HEK293T (cell line): ENCODE results near the gene SH3TC1.
A peak's percentile ranks its signal among the peaks of the same experiment; 100 is the strongest.

Experiments used
- CTCF ChIA-PET: fragments of 350-600 bp; formaldehyde crosslinking; extraction: SDS; loops from one replicate; lab custom pipeline; 2021; ENCODE audit warnings: antibody characterized with exemption, inconsistent platforms; lab: Yijun Ruan, JAX
- POLR2A ChIA-PET: fragments of 350-600 bp; formaldehyde crosslinking; extraction: SDS; loops from one replicate; lab custom pipeline; 2020; ENCODE audit warnings: antibody characterized with exemption, inconsistent platforms; lab: Yijun Ruan, JAX
- DNase-seq: peaks from one replicate; pipeline ENCODE4 v3.0.0; 2012; ENCODE audit warnings: mixed read lengths; ENCODE audit errors: extremely low spot score
- ARNT ChIP-seq: fragments of 450-650 bp; IDR thresholded peaks from 2 replicates; pipeline ENCODE4 v1.6.1; 2017; ENCODE audit warnings: mild to moderate bottlenecking
- BHLHE40 ChIP-seq: fragments of 450-650 bp; IDR thresholded peaks from 2 replicates; pipeline ENCODE4 v1.6.1; 2016; ENCODE audit warnings: mild to moderate bottlenecking, moderate library complexity, borderline replicate concordance
- CTBP1 ChIP-seq: fragments of 450-650 bp; IDR thresholded peaks from 2 replicates; pipeline ENCODE4 v1.6.1; 2016; ENCODE audit warnings: borderline replicate concordance
- ELF4 ChIP-seq: fragments of 450-650 bp; IDR thresholded peaks from 2 replicates; pipeline ENCODE4 v1.6.1; 2017; ENCODE audit warnings: antibody characterized with exemption
- FOXA1 ChIP-seq: fragments of 450-650 bp; IDR thresholded peaks from 2 replicates; pipeline ENCODE4 v1.6.1; 2016; ENCODE audit warnings: mild to moderate bottlenecking
- FOXK2 ChIP-seq: fragments of 450-650 bp; IDR thresholded peaks from 2 replicates; pipeline ENCODE4 v1.6.1; 2016; ENCODE audit warnings: mild to moderate bottlenecking
- FOXM1 ChIP-seq: fragments of 450-650 bp; IDR thresholded peaks from 2 replicates; pipeline ENCODE4 v1.6.1; 2017; ENCODE audit warnings: mild to moderate bottlenecking, borderline replicate concordance
- HDGF ChIP-seq: fragments of 450-650 bp; IDR thresholded peaks from 2 replicates; pipeline ENCODE4 v1.6.1; 2017; ENCODE audit warnings: antibody characterized with exemption, borderline replicate concordance
- L3MBTL2 ChIP-seq: fragments of 450-650 bp; conservative IDR thresholded peaks from 2 replicates; pipeline ENCODE4 v1.6.1; 2016; ENCODE audit warnings: mild to moderate bottlenecking
- LEF1 ChIP-seq: fragments of 450-650 bp; IDR thresholded peaks from 2 replicates; pipeline ENCODE4 v1.6.1; 2017; ENCODE audit warnings: mild to moderate bottlenecking, borderline replicate concordance
- NFRKB ChIP-seq: fragments of 450-650 bp; IDR thresholded peaks from 2 replicates; pipeline ENCODE4 v1.6.1; 2016; ENCODE audit warnings: mild to moderate bottlenecking, moderate library complexity
- SP1 ChIP-seq: fragments of 450-650 bp; IDR thresholded peaks from 2 replicates; pipeline ENCODE4 v1.6.1; 2017
- SUZ12 ChIP-seq: fragments of 450-650 bp; IDR thresholded peaks from 2 replicates; pipeline ENCODE4 v1.6.1; 2016; ENCODE audit warnings: mild to moderate bottlenecking
- TARDBP ChIP-seq: fragments of 450-650 bp; IDR thresholded peaks from 2 replicates; pipeline ENCODE4 v1.6.1; 2016
- ZNF384 ChIP-seq: fragments of 450-650 bp; IDR thresholded peaks from 2 replicates; pipeline ENCODE4 v1.6.1; 2016
- TF ChIP-seq, protein P1 (sequence below): fragments of 450-650 bp; IDR thresholded peaks from 2 replicates; pipeline ENCODE4 v1.6.1; 2016

Gene SH3TC1

DNA sequence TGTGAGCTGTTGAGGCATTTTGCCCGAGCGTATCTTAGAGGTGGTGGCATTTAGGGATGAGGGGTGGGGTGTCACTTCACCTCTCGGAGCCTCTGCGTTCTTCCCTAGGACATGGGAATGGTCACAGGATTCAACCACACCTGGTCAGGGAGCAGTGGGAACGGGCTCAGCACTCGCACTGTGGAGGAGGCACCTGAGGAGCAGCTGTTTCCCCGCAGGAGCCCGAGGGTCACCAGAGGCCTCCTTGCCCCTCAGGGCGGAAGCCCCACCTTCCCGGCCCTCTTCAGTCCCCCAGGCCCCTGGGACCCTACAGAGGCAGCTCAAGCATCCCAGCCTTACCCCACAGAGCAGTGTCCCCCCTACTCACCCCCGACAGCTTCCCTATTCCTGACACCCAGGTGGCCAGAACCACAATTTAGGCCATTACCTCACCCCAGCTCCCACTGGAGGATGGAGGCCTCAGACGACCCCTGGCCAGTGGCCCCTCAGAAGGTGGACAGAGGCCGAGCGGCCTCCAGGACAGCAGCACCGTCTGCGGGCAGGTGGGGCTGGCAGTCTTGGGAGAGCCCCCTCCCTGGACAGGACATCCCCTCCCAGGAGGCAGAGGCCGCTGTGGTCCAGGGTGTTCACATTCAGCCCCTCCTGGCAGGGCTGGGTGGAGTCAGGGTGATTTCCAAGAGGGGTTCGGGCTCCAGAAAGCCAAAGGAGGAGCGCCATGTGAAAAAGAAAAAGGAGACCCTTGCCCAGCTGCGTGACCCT is 66.3 kb downstream of the SH3TC1 start:
- POLR2A ChIA-PET, result no interaction called here
- CTCF ChIA-PET, result interaction anchor here (0.5 to 0.7 kb wide), 2 partner anchors 137 to 151 kb away, joined by 3 read pairs; no protein-coding TSS in a partner anchor
- TF ChIP-seq SP1 (no peak), SUZ12 (no peak), ZNF384 (no peak), FOXK2 (no peak), LEF1 (no peak), FOXA1 (no peak), TARDBP (no peak), NFRKB (no peak)
- no peak for DNase-seq

DNA sequence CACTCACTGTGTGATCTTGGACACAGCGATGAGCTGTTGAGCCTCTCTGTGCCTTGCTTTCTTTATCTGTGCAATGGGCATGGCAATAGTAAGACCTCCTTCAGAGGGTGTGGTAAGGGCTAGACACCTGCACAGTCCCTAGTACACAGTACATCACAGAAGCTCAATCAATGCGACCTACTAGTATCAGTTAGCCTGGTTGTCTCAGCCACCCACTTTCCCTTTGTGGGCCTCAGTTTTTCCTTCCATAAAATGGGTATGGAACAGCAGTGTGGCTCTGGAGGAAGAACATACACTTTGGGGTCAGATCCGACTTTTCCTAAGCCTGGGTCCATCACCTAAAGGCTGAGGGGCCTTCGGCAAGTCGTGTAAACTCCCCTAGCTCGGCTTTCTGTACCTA is 67.0 kb downstream of the SH3TC1 start:
- ChIA-PET CTCF (interaction anchor here (1.1 to 2.0 kb wide), 4 partner anchors 40 to 145 kb away, joined by 4 to 11 read pairs (median 7); no protein-coding TSS in a partner anchor), POLR2A (interaction anchor here (1.1 kb wide), 1 partner anchor 16 kb away, joined by 4 read pairs; no protein-coding TSS in a partner anchor)

DNA sequence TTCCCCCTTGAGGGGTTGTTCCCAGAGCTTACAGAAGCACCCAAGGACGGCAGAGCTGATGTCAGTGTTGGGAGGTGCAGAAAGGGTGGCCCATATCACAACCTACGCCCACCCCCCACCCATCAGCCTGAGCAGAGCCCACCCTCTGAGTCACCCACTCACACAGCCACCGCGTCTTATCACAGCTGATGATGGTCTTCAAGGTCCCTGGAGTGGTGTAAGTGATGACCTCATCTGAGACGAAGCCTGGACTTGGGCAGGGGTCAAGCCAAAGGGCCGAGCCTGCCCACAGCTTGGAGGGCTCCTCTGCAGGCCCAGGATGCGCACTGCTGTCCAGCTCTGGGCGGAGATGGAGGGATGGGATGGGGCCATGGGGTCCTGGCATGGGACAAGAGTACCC is 67.4 kb downstream of the SH3TC1 start:
- ChIA-PET CTCF (interaction anchor here (0.7 to 2.0 kb wide), 9 partner anchors 8 to 144 kb away, joined by 3 to 11 read pairs (median 5); no protein-coding TSS in a partner anchor), POLR2A (interaction anchor here (1.1 kb wide), 1 partner anchor 16 kb away, joined by 4 read pairs; no protein-coding TSS in a partner anchor)
- no peak for TF ChIP-seq FOXM1
- no peak for TF ChIP-seq HDGF
- no peak for TF ChIP-seq SUZ12
- no peak for TF ChIP-seq LEF1
- no peak for TF ChIP-seq SP1
- no peak for TF ChIP-seq L3MBTL2
- no peak for TF ChIP-seq FOXK2
- TF ChIP-seq FOXA1, result no peak
- TF ChIP-seq, protein P1, sequence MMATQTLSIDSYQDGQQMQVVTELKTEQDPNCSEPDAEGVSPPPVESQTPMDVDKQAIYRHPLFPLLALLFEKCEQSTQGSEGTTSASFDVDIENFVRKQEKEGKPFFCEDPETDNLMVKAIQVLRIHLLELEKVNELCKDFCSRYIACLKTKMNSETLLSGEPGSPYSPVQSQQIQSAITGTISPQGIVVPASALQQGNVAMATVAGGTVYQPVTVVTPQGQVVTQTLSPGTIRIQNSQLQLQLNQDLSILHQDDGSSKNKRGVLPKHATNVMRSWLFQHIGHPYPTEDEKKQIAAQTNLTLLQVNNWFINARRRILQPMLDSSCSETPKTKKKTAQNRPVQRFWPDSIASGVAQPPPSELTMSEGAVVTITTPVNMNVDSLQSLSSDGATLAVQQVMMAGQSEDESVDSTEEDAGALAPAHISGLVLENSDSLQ, result no peak
- TF ChIP-seq TARDBP, result no peak
- no peak for TF ChIP-seq ARNT
- TF ChIP-seq CTBP1, result no peak
- TF ChIP-seq ELF4, result no peak
- no peak for DNase-seq

More for the DNA sequence above, 67.0 kb downstream of the SH3TC1 start:
- TF ChIP-seq SP1, result no peak
- TF ChIP-seq ARNT, result no peak
- TF ChIP-seq ZNF384, result no peak
- no peak for TF ChIP-seq TARDBP
- no peak for DNase-seq

DNA sequence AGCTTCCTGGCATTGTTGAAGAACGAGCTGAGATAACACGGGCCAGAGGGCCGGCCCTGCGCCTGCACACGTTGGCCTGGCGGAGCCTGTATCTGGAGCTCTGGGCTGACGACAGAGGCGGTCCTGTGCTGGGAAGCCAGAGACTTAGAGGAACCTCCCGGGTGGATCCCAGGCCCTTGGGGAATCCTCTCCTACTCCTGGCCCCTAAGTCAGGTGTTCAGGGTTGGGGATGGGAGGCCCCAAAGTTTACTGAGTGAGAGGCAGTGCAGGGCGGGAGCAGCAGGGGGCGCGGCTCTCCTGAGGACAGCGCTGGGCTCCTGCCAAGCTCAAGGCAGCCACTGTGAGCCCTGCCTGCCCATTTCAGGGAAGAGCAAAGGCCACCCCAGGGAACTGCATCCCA is 68.0 kb downstream of the SH3TC1 start:
- ChIA-PET POLR2A (interaction anchor here (1.1 kb wide), 1 partner anchor 17 kb away, joined by 4 read pairs; no protein-coding TSS in a partner anchor), CTCF (interaction anchor here (0.7 to 2.0 kb wide), 10 partner anchors 9 to 144 kb away, joined by 3 to 11 read pairs (median 4); no protein-coding TSS in a partner anchor)
- no peak for TF ChIP-seq CTBP1
- no peak for TF ChIP-seq BHLHE40
- TF ChIP-seq HDGF, result no peak
- TF ChIP-seq ARNT, result no peak
- TF ChIP-seq NFRKB, result no peak
- TF ChIP-seq ZNF384, result no peak
- DNase-seq, result peak; percentile 73

DNA sequence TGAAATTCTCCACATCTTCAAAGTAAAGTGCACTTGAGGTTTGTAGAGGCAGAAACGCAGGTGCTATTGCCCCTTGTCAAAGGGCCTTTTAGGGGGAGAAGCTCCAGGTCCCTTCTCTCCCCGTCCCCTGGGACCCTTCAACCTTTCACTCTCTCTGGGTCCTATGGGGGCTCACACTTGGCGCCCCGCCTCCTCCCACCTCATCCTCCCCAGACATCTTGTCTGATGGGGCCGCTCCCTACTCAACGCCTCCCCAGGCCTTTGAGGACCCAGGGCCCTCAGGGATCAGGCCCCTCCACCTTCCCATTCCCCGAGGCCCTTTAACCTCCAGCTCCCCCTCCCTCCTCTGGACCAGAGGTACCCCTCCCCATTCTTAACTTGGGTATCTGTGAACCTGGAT is 69.1 kb downstream of the SH3TC1 start:
- ChIA-PET POLR2A (no interaction called here), CTCF (interaction anchor here (1.8 to 2.0 kb wide), 3 partner anchors 10 to 143 kb away, joined by 8 to 11 read pairs (median 10); no protein-coding TSS in a partner anchor)
- no peak for DNase-seq
- no peak for TF ChIP-seq TARDBP
- TF ChIP-seq, protein P1, result no peak
- no peak for TF ChIP-seq ZNF384
- TF ChIP-seq SUZ12, result no peak
- no peak for TF ChIP-seq SP1
- TF ChIP-seq FOXA1, result no peak
- TF ChIP-seq BHLHE40, result no peak
- no peak for TF ChIP-seq FOXM1
- no peak for TF ChIP-seq NFRKB
- no peak for TF ChIP-seq ARNT

DNA sequence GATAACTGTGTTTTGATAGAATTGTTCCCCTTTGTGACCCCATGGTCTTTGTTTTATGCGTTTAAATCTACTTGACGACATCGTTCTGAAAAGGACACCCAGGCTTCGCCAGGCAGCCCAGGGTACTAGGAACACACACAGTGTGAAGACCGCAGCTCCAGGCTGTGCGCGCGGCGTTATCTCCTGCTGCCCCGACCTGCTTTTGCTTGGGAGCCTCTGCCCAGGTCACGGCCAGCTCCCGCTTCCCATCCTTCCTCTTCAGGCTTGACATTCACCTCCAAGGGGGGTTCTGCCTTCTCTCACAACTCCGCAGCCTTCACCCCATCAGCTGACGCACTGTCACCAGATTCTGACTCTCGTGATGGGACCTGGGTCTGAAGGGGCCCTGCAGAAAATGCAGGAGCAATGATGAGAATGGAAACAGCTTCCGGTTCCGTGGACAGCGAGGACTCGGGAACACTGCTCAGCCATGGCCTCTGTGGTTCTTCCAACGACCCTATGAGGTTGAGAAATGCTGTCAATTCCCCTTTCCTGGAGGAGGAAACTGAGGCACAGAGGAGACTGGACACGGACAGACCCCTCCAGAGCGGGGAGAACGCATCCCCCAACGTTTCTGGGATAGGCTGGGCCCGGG is 69.9 kb downstream of the SH3TC1 start:
- no peak for DNase-seq
- ChIA-PET CTCF (no interaction called here), POLR2A (interaction anchor here (1.1 to 1.6 kb wide), 3 partner anchors 7 to 45 kb away, joined by 3 to 5 read pairs (median 3); no protein-coding TSS in a partner anchor)
- TF ChIP-seq SUZ12, result no peak
- no peak for TF ChIP-seq FOXM1
- no peak for TF ChIP-seq LEF1
- TF ChIP-seq FOXK2, result no peak
- TF ChIP-seq, protein P1, result no peak
- TF ChIP-seq ELF4, result no peak
- no peak for TF ChIP-seq FOXA1
- TF ChIP-seq BHLHE40, result no peak
- no peak for TF ChIP-seq SP1
- no peak for TF ChIP-seq NFRKB
- no peak for TF ChIP-seq ARNT
- TF ChIP-seq L3MBTL2, result no peak
- TF ChIP-seq ZNF384, result no peak
- TF ChIP-seq TARDBP, result no peak
- TF ChIP-seq HDGF, result no peak
- TF ChIP-seq CTBP1, result no peak
